Measurements from ENCODE around the gene CKAP2L.

DNA sequence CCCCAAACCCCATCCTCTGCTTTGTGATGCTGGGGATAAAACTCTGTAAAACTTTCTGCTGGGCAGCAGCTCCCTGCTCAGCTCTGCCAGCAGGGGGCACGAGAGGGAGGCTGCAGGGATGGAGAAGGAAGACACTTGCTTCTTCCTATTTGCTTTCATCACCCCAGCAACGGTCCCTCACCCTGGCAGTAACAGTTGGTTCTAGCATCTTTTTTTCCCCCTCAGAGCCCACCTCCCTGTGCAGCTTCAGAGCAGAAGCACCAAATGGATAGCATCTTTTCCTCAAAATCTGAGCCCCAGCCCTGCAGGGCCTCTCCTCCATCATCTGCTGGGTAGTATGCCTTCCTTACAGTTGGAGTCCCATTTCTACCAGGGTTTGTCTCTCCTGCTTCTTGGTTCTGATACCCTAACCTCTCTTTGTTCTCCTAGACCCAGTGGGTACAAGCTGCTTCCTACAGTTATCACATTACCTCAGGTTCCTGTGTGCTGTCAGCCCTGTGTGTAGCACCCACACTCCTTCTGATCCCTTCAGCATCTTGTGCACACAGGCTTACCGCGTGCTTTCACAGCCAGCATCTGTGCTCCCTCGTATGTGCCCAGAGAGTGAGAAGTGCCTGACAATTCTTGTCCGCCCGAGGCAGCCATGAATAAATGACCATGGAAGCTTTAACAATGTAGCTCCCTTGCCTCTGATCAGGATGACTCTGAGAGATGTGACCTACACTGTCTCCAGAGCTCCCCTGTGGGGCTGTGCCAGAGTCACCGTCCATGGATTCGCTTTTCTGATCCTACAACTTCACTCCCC is 14.5 kb downstream of the CKAP2L start:
- peak; percentile 69 to 87 for TF ChIP-seq CTCF (IDR thresholded peaks at IDR 0.05)
- TF ChIP-seq EP300 (IDR thresholded peaks at IDR 0.05), result no peak
- no peak for TF ChIP-seq POLR2A (IDR thresholded peaks at IDR 0.05)
- TF ChIP-seq POLR2AphosphoS5 (IDR thresholded peaks at IDR 0.05), result no peak

Measured in suprapubic skin (tissue), 4 donors.